GM12878 (cell line): ENCODE data around the gene TCTN1. TPM values are rescaled to one million over a fixed set of nuclear protein-coding genes. Genes with fewer than 3 reads are reported as not detected.
A peak's percentile ranks its signal among the peaks of the same experiment; 100 is the strongest.

Source experiments
- CBX5 ChIP-seq: sonication (generic); IDR thresholded peaks from 2 replicates; pipeline ENCODE4 v1.6.1; 2016; ENCODE audit warnings: low read depth, moderate library complexity, mild to moderate bottlenecking, inconsistent platforms
- CHD1 ChIP-seq: IDR thresholded peaks from 2 replicates; pipeline ENCODE4 v1.6.1; 2012; ENCODE audit warnings: low read depth, low read length, improper control_type of control experiment
- CREM ChIP-seq: IDR thresholded peaks from 2 replicates; pipeline ENCODE4 v1.6.1; 2014; ENCODE audit warnings: antibody characterized with exemption, low read depth
- FOXK2 ChIP-seq: fragments of 450-650 bp; IDR thresholded peaks from 2 replicates; pipeline ENCODE4 v1.6.1; 2017; ENCODE audit warnings: mild to moderate bottlenecking, moderate library complexity
- HDGF ChIP-seq: fragments of 450-650 bp; IDR thresholded peaks from 2 replicates; pipeline ENCODE4 v1.6.1; 2016; ENCODE audit warnings: antibody characterized with exemption
- HSF1 ChIP-seq: fragments of 150-350 bp; IDR thresholded peaks from 2 replicates; pipeline ENCODE4 v1.6.1; 2014; ENCODE audit warnings: mild to moderate bottlenecking, low read depth, low read length
- JUNB ChIP-seq: IDR thresholded peaks from 2 replicates; pipeline ENCODE4 v1.6.1; 2016; ENCODE audit warnings: antibody characterized with exemption, mild to moderate bottlenecking
- JUND ChIP-seq: IDR thresholded peaks from 2 replicates; pipeline ENCODE4 v1.6.1; 2012; ENCODE audit warnings: low read depth, mild to moderate bottlenecking, low read length, improper control_type of control experiment, moderate library complexity
- MXI1 ChIP-seq: fragments of 150-350 bp; IDR thresholded peaks from 2 replicates; pipeline ENCODE4 v1.6.1; 2011; ENCODE audit warnings: low read depth, mild to moderate bottlenecking, inconsistent platforms, low read length, improper control_type of control experiment
- NFYB ChIP-seq: IDR thresholded peaks from 2 replicates; pipeline ENCODE4 v1.6.1; 2011; ENCODE audit warnings: low read depth, mild to moderate bottlenecking, low read length, improper control_type of control experiment, moderate library complexity; ENCODE audit not compliant: insufficient read depth
- TAF1 ChIP-seq: IDR thresholded peaks from 2 replicates; pipeline ENCODE4 v1.6.1; 2011; ENCODE audit warnings: mild to moderate bottlenecking, low read depth, low read length, borderline replicate concordance
- TCF7 ChIP-seq: IDR thresholded peaks from 2 replicates; pipeline ENCODE4 v1.6.1; 2014; ENCODE audit warnings: antibody characterized with exemption, borderline replicate concordance
- WRNIP1 ChIP-seq: IDR thresholded peaks from 2 replicates; pipeline ENCODE4 v1.6.1; 2011; ENCODE audit warnings: low read depth, low read length, improper control_type of control experiment, borderline replicate concordance
- YBX1 ChIP-seq: fragments of 450-650 bp; IDR thresholded peaks from 2 replicates; pipeline ENCODE4 v1.6.1; 2016; ENCODE audit warnings: antibody characterized with exemption
- ZZZ3 ChIP-seq: IDR thresholded peaks from 2 replicates; pipeline ENCODE4 v1.6.1; 2011; ENCODE audit warnings: low read depth; ENCODE audit not compliant: control insufficient read depth, insufficient read length
- polyA plus RNA-seq, 11 experiments: library from polyadenylated mRNA; depleted of rRNA in 4 of 11; unstranded in 6 of 11; stranded (reverse) in 5 of 11; fragments of >200 nt; fragmentation: Nextera tagmentation in 4 of 11; fragmentation: Illumina TruSeq in 1 of 11; extraction: Ambion mirVana in 4 of 11; extraction: Trizol in 1 of 11; gene quantifications; 1 replicate in 1 of 11; 2 replicates in 10 of 11; pipeline versions ENCODE4 v1.2.1 to v1.2.3, GENCODE V29; 2011 to 2016; ENCODE audit warnings: inconsistent platforms in 2 of 11, missing spikeins in 2 of 11, low read depth in 1 of 11
- total RNA-seq, 4 experiments: library from RNA; depleted of rRNA in 3 of 4; stranded (reverse); fragments of >200 nt in 3 of 4; fragmentation: Illumina TruSeq in 1 of 4; extraction: Trizol in 1 of 4; gene quantifications; 2 replicates each; pipeline versions ENCODE4 v1.2.1 to v1.2.3, GENCODE V29; 2013 to 2021
- TF ChIP-seq, protein P1 (sequence below): fragments of 450-650 bp; conservative IDR thresholded peaks from 2 replicates; pipeline ENCODE4 v1.6.1; 2017; ENCODE audit warnings: mild to moderate bottlenecking, moderate library complexity
- TF ChIP-seq, protein P2 (sequence below): IDR thresholded peaks from 2 replicates; pipeline ENCODE4 v1.6.1; 2011; ENCODE audit warnings: low read depth, mild to moderate bottlenecking, low read length, moderate library complexity, borderline replicate concordance; ENCODE audit errors: extremely low read depth
- TF ChIP-seq, protein P3 (sequence below): fragments of 450-650 bp; IDR thresholded peaks from 2 replicates; pipeline ENCODE4 v1.6.1; 2017; ENCODE audit warnings: borderline replicate concordance
- TF ChIP-seq, protein P4 (sequence below): IDR thresholded peaks from 2 replicates; pipeline ENCODE4 v1.6.1; 2011; ENCODE audit warnings: low read depth, low read length, improper control_type of control experiment, borderline replicate concordance
- TF ChIP-seq, protein P5 (sequence below): fragments of 450-650 bp; IDR thresholded peaks from 2 replicates; pipeline ENCODE4 v1.6.1; 2016; ENCODE audit warnings: mild to moderate bottlenecking
- TF ChIP-seq, protein P6 (sequence below): fragments of 450-650 bp; IDR thresholded peaks from 2 replicates; pipeline ENCODE4 v1.6.1; 2014; ENCODE audit warnings: mild to moderate bottlenecking

Gene TCTN1
- total and polyA plus RNA-seq, 10 of the 15 experiments (the other 5 are each of a cell fraction or from before 2014, with no cell fraction given) = 8.8 to 23.5 (median 15.3) TPM

GRCh38 chr12:110577864-110578693 lies 35.9 kb upstream of the TCTN1 start (continued):
- TF ChIP-seq HSF1 (no peak), YBX1 (peak; percentile 92; the same call in 1 of the 2 replicates), HDGF (no peak), JUND (peak; percentile 77), MXI1 (no peak), FOXK2 (no peak), CHD1 (peak; percentile 59; the same call in 1 of the 2 replicates), ZZZ3 (no peak), TCF7 (no peak), WRNIP1 (no peak), TAF1 (no peak), JUNB (peak; percentile 85), NFYB (no peak), CBX5 (no peak), CREM (peak; percentile 58; the same call in 1 of the 2 replicates)
- TF ChIP-seq, protein P1, sequence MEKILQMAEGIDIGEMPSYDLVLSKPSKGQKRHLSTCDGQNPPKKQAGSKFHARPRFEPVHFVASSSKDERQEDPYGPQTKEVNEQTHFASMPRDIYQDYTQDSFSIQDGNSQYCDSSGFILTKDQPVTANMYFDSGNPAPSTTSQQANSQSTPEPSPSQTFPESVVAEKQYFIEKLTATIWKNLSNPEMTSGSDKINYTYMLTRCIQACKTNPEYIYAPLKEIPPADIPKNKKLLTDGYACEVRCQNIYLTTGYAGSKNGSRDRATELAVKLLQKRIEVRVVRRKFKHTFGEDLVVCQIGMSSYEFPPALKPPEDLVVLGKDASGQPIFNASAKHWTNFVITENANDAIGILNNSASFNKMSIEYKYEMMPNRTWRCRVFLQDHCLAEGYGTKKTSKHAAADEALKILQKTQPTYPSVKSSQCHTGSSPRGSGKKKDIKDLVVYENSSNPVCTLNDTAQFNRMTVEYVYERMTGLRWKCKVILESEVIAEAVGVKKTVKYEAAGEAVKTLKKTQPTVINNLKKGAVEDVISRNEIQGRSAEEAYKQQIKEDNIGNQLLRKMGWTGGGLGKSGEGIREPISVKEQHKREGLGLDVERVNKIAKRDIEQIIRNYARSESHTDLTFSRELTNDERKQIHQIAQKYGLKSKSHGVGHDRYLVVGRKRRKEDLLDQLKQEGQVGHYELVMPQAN = peak; percentile 28; the same call in 1 of the 2 replicates
- TF ChIP-seq, protein P2, sequence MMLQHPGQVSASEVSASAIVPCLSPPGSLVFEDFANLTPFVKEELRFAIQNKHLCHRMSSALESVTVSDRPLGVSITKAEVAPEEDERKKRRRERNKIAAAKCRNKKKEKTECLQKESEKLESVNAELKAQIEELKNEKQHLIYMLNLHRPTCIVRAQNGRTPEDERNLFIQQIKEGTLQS = no peak
- TF ChIP-seq, protein P3, sequence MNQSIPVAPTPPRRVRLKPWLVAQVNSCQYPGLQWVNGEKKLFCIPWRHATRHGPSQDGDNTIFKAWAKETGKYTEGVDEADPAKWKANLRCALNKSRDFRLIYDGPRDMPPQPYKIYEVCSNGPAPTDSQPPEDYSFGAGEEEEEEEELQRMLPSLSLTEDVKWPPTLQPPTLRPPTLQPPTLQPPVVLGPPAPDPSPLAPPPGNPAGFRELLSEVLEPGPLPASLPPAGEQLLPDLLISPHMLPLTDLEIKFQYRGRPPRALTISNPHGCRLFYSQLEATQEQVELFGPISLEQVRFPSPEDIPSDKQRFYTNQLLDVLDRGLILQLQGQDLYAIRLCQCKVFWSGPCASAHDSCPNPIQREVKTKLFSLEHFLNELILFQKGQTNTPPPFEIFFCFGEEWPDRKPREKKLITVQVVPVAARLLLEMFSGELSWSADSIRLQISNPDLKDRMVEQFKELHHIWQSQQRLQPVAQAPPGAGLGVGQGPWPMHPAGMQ = no peak
- TF ChIP-seq, protein P4, sequence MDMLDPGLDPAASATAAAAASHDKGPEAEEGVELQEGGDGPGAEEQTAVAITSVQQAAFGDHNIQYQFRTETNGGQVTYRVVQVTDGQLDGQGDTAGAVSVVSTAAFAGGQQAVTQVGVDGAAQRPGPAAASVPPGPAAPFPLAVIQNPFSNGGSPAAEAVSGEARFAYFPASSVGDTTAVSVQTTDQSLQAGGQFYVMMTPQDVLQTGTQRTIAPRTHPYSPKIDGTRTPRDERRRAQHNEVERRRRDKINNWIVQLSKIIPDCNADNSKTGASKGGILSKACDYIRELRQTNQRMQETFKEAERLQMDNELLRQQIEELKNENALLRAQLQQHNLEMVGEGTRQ = no peak
- TF ChIP-seq, protein P5, sequence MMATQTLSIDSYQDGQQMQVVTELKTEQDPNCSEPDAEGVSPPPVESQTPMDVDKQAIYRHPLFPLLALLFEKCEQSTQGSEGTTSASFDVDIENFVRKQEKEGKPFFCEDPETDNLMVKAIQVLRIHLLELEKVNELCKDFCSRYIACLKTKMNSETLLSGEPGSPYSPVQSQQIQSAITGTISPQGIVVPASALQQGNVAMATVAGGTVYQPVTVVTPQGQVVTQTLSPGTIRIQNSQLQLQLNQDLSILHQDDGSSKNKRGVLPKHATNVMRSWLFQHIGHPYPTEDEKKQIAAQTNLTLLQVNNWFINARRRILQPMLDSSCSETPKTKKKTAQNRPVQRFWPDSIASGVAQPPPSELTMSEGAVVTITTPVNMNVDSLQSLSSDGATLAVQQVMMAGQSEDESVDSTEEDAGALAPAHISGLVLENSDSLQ = peak; percentile 32; the same call in 1 of the 2 replicates
- TF ChIP-seq, protein P6, sequence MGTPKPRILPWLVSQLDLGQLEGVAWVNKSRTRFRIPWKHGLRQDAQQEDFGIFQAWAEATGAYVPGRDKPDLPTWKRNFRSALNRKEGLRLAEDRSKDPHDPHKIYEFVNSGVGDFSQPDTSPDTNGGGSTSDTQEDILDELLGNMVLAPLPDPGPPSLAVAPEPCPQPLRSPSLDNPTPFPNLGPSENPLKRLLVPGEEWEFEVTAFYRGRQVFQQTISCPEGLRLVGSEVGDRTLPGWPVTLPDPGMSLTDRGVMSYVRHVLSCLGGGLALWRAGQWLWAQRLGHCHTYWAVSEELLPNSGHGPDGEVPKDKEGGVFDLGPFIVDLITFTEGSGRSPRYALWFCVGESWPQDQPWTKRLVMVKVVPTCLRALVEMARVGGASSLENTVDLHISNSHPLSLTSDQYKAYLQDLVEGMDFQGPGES = no peak
